T-helper 17 cell (primary cell): Measurements from ENCODE around the gene IQGAP1. TPM values are rescaled to one million over a fixed set of nuclear protein-coding genes. Genes with fewer than 3 reads are reported as not detected.
"Not testable (repeated sequence)": the region's sequence is repeated elsewhere in the genome, so short reads cannot be mapped to it uniquely, and the experiment has no call there.

Source experiments
- ATAC-seq: fragments of 150-1000 bp; cut with Tn5 transposase; 2 replicates; pipeline ENCODE4 v1.10.0; 2021; ENCODE audit warnings: mild to moderate bottlenecking, moderate library complexity
- DNase-seq, 3 donors: peaks; one replicate each; pipeline versions ENCODE4 v3.0.0 to v3.0.0-alpha.2; 2020 to 2021
- H3K9me3 ChIP-seq: one replicate; pipeline ENCODE4 v1.7.0; 2013; ENCODE audit warnings: low read length, mild to moderate bottlenecking; ENCODE audit not compliant: control insufficient read depth, poor library complexity, severe bottlenecking
- H3K27ac Mint-ChIP-seq: one replicate; pipeline ENCODE4 v1.8.0; 2022; ENCODE audit warnings: mild to moderate bottlenecking, moderate library complexity, mixed read lengths
- H3K27me3 Mint-ChIP-seq: one replicate; pipeline ENCODE4 v1.8.0; 2022; ENCODE audit warnings: mixed read lengths
- H3K36me3 Mint-ChIP-seq: one replicate; pipeline ENCODE4 v1.8.0; 2022; ENCODE audit warnings: low read depth, mixed read lengths
- H3K4me1 Mint-ChIP-seq: one replicate; pipeline ENCODE4 v1.8.0; 2022; ENCODE audit warnings: mild to moderate bottlenecking, mixed read lengths
- H3K4me3 Mint-ChIP-seq: one replicate; pipeline ENCODE4 v1.8.0; 2022; ENCODE audit warnings: mild to moderate bottlenecking, moderate library complexity, mixed read lengths
- total RNA-seq, 4 donors: library from RNA in 2 of 4; stranded (reverse) in 2 of 4; gene quantifications; one replicate each; pipeline ENCODE4 v1.2.3 and lab custom pipeline; 2022 to 2026

Gene IQGAP1
- total RNA-seq, 2 donors from 2014 or later = 131 to 157 TPM

DNA sequence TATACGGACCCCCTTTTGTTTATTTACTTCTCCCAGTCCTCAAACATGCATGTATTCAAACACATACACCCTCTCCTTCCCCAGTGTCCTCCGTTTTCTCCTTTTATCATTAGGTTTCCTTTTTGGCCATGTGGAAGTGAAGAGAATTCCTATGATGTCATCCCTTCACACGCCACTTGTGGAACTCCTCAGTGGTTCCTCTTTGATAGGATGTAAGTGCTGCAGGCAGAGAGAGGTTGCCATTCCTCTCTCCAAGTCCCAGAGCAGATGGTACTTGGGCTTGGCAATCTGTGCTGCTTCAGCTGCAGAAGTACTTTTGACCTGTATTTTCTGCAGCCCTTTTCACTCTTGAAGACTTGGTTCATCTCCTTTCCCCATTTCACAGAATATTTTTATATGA lies 108.7 kb downstream of the IQGAP1 start:
- H3K27me3 Mint-ChIP-seq = no peaks in the 10 kb centered on the region
- no peak for ATAC-seq
- H3K27ac Mint-ChIP-seq = no peak overlapping the region
- peaks cover 6% of the 10 kb centered on the region for H3K4me1 Mint-ChIP-seq
- DNase-seq = no peak
- no peak overlapping the region for H3K4me3 Mint-ChIP-seq
- peaks cover 5% of the 10 kb centered on the region for H3K36me3 Mint-ChIP-seq
- no peaks in the 10 kb centered on the region for H3K9me3 ChIP-seq

DNA sequence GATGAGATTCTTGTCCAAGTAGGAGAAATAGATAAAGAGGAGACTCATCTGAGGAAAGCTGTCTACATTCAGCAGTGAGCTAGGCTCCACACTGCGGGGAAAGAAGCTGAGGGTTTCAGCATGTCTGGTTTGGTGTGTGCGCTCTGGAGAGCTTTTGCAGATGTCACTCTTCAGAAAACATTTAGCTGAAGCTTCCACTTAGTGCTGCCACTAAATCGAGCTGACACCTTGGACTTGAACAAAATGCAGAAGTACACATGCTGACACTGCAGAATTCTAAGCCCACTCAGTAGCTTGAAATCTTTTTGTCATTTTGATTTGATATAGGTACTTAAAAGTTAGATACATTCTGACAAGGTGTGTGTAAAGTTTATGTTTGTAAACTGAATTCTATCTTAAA lies 109.3 kb downstream of the IQGAP1 start:
- no peaks in the 10 kb centered on the region for H3K9me3 ChIP-seq
- H3K27ac Mint-ChIP-seq = no peak overlapping the region
- DNase-seq (no peak), ATAC-seq (no peak)
- H3K36me3 Mint-ChIP-seq = peaks cover 7% of the 10 kb centered on the region
- no peak overlapping the region for H3K4me3 Mint-ChIP-seq
- peaks cover 6% of the 10 kb centered on the region for H3K4me1 Mint-ChIP-seq
- H3K27me3 Mint-ChIP-seq = no peaks in the 10 kb centered on the region

DNA sequence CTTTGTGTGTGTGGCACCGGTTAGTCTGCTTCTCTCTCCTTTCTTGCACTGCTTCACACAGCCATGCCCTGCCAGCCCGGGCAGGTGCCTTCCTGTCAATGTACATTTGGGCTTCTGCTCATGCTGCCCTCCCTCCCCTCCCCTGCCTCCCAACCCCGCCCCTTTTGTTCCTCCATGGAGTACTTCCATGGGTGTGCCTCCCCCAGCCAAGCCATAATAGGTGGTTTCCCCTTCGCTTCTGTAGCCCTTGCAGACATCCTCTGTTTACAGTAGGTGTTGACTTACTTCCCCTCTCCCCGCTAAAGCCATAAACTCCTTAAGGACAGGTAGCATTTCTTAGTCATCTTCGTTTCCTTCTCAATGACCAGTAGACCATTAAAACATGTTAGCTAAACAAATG lies 109.9 kb downstream of the IQGAP1 start:
- Mint-ChIP-seq H3K4me3 (no peak overlapping the region), H3K4me1 (peaks cover 8% of the 10 kb centered on the region), H3K36me3 (peaks cover 7% of the 10 kb centered on the region), H3K27ac (no peak overlapping the region), H3K27me3 (no peaks in the 10 kb centered on the region)
- no peaks in the 10 kb centered on the region for H3K9me3 ChIP-seq
- DNase-seq (no peak), ATAC-seq (no peak)

DNA sequence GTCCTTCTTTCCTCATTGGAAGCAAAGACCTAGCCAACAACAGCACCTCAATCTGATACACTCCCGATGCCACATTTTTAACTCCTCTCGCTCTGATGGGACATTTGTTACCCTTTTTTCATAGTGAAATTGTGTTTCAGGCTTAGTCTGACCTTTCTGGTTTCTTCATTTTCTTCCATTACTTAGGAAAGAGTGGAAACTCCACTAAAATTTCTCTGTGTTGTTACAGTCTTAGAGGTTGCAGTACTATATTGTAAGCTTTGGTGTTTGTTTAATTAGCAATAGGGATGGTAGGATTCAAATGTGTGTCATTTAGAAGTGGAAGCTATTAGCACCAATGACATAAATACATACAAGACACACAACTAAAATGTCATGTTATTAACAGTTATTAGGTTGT lies 112.1 kb downstream of the IQGAP1 start:
- ATAC-seq (no peak), DNase-seq (no peak)
- Mint-ChIP-seq H3K27ac (no peak overlapping the region), H3K4me3 (peak overlapping the region; percentile 9), H3K4me1 (peaks cover 8% of the 10 kb centered on the region), H3K27me3 (no peaks in the 10 kb centered on the region), H3K36me3 (peaks cover 5% of the 10 kb centered on the region)
- no peaks in the 10 kb centered on the region for H3K9me3 ChIP-seq

DNA sequence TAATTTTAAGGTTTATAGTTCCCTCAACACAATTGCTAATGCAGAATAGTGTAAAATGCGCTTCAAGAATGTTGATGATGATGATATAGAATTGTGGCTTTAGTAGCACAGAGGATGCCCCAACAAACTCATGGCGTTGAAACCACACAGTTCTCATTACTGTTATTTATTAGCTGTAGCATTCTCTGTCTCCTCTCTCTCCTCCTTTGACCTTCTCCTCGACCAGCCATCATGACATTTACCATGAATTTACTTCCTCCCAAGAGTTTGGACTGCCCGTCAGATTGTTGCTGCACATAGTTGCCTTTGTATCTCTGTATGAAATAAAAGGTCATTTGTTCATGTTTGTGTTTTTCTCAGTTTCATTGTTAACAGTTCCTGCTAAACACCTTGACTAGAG lies 113.9 kb downstream of the IQGAP1 start:
- no peak for ATAC-seq
- Mint-ChIP-seq H3K27me3 (no peaks in the 10 kb centered on the region), H3K27ac (no peak overlapping the region), H3K36me3 (peaks cover 3% of the 10 kb centered on the region), H3K4me3 (no peak overlapping the region), H3K4me1 (peaks cover 8% of the 10 kb centered on the region)
- DNase-seq = no peak
- H3K9me3 ChIP-seq = no peaks in the 10 kb centered on the region

DNA sequence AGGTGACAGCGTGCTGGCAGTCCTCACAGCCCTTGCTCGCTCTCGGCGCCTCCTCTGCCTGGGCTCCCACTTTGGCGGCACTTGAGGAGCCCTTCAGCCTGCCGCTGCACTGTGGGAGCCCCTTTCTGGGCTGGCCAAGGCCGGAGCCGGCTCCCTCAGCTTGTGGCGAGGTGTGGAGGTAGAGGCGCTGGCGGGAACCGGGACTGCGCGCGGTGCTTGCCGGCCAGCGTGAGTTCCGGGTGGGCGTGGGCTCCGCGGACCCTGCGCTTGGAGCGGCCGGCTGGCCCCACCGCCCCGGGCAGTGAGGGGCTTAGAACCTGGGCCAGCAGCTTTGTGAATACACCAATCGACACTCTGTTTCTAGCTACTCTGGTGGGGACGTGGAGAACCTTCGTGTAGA lies 122.7 kb downstream of the IQGAP1 start:
- not testable (repeated sequence) for ATAC-seq, H3K4me3 Mint-ChIP-seq, H3K9me3 ChIP-seq, H3K4me1 Mint-ChIP-seq, H3K27me3 Mint-ChIP-seq, DNase-seq, H3K36me3 Mint-ChIP-seq, H3K27ac Mint-ChIP-seq

DNA sequence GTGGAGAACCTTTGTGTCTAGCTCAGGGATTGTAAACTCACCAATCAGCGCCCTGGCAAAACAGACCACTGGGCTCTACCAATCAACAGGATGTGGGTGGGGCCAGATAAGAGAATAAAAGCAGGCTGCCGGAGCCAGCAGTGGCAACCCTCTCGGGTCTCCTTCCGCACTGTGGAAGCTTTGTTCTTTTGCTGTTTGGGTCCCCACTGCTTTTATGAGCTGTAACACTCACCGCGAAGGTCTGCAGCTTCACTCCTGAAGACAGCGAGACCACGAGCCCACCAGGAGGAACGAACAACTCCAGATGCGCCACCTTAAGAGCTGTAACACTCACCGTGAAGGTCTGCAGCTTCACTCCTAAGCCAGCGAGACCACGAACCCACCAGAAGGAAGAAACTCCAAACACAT lies 123.2 kb downstream of the IQGAP1 start:
- not testable (repeated sequence) for H3K4me3 Mint-ChIP-seq, H3K27ac Mint-ChIP-seq, H3K36me3 Mint-ChIP-seq, H3K27me3 Mint-ChIP-seq, H3K9me3 ChIP-seq, DNase-seq, ATAC-seq, H3K4me1 Mint-ChIP-seq

DNA sequence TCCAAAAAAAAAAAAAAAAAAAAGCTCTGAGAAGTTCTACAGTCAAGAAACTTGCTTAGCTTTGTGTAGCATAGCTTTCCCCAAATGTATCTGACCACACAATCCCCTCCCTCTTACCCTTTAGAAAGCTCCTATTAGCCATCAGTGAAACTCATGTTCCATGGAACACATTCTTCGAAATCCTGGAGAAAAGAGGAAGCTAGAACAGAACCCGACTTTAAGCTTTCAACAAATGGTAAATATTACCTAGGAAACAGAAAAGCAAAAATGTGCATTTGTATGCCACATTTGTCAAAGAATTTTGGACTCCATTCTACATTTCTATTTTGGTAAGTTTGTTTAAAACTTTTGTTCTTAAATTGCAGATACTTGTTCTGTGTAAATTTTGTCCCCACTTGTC lies 124.2 kb downstream of the IQGAP1 start:
- no peaks in the 10 kb centered on the region for H3K27me3 Mint-ChIP-seq
- no peaks in the 10 kb centered on the region for H3K9me3 ChIP-seq
- no peaks in the 10 kb centered on the region for H3K36me3 Mint-ChIP-seq
- H3K4me3 Mint-ChIP-seq = no peak overlapping the region
- H3K4me1 Mint-ChIP-seq = peaks cover 7% of the 10 kb centered on the region
- ATAC-seq (no peak), DNase-seq (no peak)
- no peak overlapping the region for H3K27ac Mint-ChIP-seq

DNA sequence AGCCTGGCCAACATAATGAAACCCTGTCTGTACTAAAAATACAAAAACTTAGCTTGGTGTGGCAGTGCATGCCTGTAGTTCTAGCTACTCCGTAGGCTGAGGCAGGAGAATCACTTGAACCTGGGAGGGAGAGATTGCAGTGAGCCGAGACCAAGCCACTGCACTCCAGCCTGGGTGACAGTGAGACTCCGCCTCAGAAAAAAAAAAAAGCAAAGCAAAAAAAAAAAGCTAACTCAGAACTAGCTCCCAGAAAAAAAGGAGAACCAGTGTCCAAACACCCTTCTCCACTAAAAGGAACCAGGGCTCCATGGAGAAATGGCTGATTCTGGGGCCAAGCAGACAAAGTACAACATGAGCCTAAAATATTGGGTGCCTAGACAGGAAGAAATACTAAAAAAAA lies 124.9 kb downstream of the IQGAP1 start:
- ATAC-seq (no peak), DNase-seq (no peak)
- no peaks in the 10 kb centered on the region for H3K27me3 Mint-ChIP-seq
- no peaks in the 10 kb centered on the region for H3K9me3 ChIP-seq
- H3K4me1 Mint-ChIP-seq = peaks cover 7% of the 10 kb centered on the region
- H3K4me3 Mint-ChIP-seq = no peak overlapping the region
- no peak overlapping the region for H3K27ac Mint-ChIP-seq
- no peaks in the 10 kb centered on the region for H3K36me3 Mint-ChIP-seq

DNA sequence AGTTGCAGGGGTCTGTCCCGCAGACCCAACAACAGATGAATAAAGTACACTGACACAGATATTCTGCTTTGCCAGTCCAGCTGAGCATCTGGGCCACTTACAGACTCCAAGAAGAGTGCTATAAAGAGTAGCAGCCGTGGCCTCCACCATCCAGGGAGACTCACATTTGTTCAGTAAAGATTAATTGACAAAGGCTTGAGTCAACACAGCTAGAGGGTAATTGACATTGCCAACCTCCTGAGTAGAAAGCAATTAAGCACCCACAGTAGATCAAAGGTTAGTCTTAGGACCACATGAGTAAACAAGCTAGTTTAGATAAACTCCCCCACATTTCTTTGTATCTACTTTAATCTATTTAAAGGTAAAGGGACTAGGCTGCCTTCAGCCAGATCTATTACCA lies 125.4 kb downstream of the IQGAP1 start:
- no peak overlapping the region for H3K4me3 Mint-ChIP-seq
- no peaks in the 10 kb centered on the region for H3K36me3 Mint-ChIP-seq
- H3K27ac Mint-ChIP-seq = no peak overlapping the region
- peaks cover 7% of the 10 kb centered on the region for H3K4me1 Mint-ChIP-seq
- H3K9me3 ChIP-seq = no peaks in the 10 kb centered on the region
- DNase-seq (no peak), ATAC-seq (no peak)
- no peaks in the 10 kb centered on the region for H3K27me3 Mint-ChIP-seq

DNA sequence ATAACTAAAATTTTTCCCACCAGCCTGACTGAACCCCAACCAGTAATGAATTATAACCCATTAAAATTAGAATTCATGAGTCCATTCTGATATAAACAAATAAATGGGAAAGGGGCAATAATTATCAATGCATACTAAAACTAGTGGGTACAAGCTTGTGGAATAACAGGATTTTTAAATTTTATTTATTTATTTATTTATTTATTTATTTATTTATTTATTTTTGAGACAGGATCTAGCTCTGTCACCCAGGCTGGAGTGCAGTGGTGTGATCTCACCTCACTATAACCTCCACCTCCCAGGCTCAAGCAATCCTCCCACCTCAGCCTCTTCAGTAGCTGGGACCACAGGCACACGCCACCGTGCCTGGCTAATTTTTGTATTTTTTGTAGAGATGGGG lies 125.9 kb downstream of the IQGAP1 start:
- H3K36me3 Mint-ChIP-seq, H3K4me1 Mint-ChIP-seq, H3K4me3 Mint-ChIP-seq, DNase-seq, ATAC-seq, H3K9me3 ChIP-seq, H3K27ac Mint-ChIP-seq, H3K27me3 Mint-ChIP-seq: not testable (repeated sequence)

DNA sequence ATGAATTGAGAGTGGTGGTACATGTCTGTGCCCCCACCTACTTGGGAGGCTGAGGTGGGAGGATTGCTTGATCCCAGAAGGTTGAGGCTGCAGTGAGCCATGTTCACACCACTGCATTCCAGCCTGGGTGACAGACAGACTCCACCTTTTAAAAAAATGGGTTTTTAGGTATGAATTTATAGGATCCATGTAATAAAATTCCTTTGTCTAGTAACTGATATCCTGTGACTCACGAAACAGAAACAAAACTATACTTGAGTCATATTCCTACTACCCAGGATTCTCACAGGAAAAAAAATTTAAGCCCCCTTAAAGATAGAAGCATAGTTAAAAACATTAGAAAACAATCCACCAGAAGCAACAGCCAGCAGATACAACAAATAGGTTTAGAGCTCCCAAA lies 131.6 kb downstream of the IQGAP1 start:
- Mint-ChIP-seq H3K36me3 (no peaks in the 10 kb centered on the region), H3K27ac (no peak overlapping the region), H3K4me3 (no peak overlapping the region), H3K27me3 (no peaks in the 10 kb centered on the region), H3K4me1 (peaks cover 5% of the 10 kb centered on the region)
- DNase-seq = no peak
- ATAC-seq = no peak
- H3K9me3 ChIP-seq = no peaks in the 10 kb centered on the region

DNA sequence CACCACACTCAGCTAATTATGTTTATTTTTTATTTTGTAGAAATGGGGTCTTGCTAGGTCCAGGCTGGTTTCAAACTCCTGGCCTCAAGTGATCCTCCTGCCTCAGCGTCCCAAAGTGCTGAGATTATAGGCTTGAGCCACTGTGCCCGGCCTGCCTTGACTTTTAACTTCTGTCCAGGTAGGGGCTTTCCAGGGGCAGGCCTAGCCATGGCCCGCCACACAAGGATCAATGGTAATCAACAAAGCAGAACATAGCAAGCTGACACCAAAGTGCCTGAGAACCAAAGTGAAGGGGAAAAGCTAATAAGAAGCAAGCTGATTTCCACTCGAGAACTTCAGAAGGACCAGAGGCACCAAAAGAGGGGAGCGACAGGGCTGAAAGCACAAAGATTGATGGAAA lies 132.3 kb downstream of the IQGAP1 start:
- Mint-ChIP-seq H3K4me1 (peaks cover 5% of the 10 kb centered on the region), H3K27ac (no peak overlapping the region), H3K4me3 (no peak overlapping the region), H3K27me3 (no peaks in the 10 kb centered on the region), H3K36me3 (no peaks in the 10 kb centered on the region)
- no peak for ATAC-seq
- no peaks in the 10 kb centered on the region for H3K9me3 ChIP-seq
- no peak for DNase-seq

DNA sequence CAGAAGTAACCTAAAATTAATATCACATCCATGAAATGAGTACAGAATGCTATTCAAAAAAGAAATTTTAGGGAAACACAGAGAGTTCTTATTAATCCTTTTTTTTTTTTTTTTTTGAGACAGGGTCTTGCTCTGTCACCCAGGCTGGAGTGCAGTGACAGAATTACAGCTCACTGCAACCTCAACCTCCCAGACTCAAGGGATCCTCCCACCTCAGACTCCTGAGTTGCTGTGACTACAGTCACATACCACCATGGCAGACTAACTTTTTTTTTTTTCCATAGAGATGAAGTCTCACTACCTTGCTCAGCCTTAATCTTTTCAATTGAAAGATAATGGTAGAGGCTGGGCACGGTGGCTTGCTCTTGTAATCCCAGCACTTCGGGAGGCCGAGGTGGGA lies 135.3 kb downstream of the IQGAP1 start:
- no peak overlapping the region for H3K4me3 Mint-ChIP-seq
- H3K9me3 ChIP-seq = no peaks in the 10 kb centered on the region
- DNase-seq = no peak
- H3K36me3 Mint-ChIP-seq = no peaks in the 10 kb centered on the region
- ATAC-seq = no peak
- H3K27me3 Mint-ChIP-seq = no peaks in the 10 kb centered on the region
- H3K27ac Mint-ChIP-seq = no peak overlapping the region
- peaks cover 5% of the 10 kb centered on the region for H3K4me1 Mint-ChIP-seq
